Measurements from ENCODE around the gene PEX7.

- TF ChIP-seq CTCF (IDR thresholded peaks at IDR 0.05; ENCODE audit: low read depth, low read length) (no peak), POLR2A (IDR thresholded peaks at IDR 0.05; ENCODE audit: extremely low read depth, insufficient read length) (peak; percentile 62)
Measured at GRCh38 chr6:136783495-136784270, 38.7 kb upstream of the PEX7 start.

Data from NB4 (cell line).